GM18909 (cell line): Measurements from ENCODE around the gene KIAA1671.

Source experiments
- ATAC-seq: cut with Tn5 transposase; IDR thresholded peaks from one replicate; pipeline ENCODE4 v1.9.1; 2021; ENCODE audit warnings: mild to moderate bottlenecking; ENCODE audit not compliant: unreplicated experiment, poor library complexity

KIAA1671 gene

GRCh38 chr22:25030636-25031035 lies 78.1 kb downstream of the KIAA1671 start:
- ATAC-seq, result no peak

DNA sequence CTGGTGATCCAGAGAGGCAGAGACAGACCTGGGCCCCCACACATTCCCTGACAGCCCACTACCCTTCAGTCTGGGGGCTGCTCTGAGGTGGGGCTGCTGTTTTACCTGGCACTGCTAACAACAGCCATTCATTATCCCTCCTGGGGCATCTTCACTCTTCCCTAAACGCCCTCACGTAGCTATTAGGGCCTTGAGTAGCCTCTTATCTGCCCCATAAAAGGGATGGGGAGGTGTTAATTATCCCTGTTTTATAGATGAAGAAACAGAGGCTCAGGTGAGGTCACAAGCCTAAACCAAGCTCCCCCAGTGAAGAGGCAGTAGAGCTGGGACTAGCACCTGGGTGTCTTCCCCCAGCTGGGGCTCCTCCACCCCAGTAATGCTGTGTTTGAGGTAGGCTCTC lies 79.5 kb downstream of the KIAA1671 start:
- no peak for ATAC-seq

DNA sequence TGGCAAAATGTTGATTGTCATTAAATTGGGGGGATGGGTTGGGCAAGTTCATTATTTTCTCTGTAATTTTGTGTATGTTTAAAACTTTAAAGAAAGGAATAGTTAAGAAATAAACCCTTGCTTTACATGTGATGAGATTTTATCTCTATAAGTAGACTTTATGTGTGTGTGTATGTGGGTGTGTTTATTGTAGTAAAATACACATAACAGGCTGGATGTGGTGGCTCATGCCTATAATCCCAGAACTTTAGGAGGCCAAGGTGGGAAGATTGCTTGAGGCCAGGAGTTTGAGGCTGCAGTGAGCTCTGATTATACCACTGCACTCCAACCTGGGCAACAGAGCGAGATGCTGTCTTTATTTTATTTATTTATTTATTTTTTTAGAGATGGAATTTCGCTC lies 83.2 kb downstream of the KIAA1671 start:
- no peak for ATAC-seq

- ATAC-seq, result no peak
Observed at GRCh38 chr22:25038239-25038638, 85.7 kb downstream of the KIAA1671 start.

GRCh38 chr22:25038771-25039170 lies 86.3 kb downstream of the KIAA1671 start:
- no peak for ATAC-seq

GRCh38 chr22:25039255-25039654 lies 86.7 kb downstream of the KIAA1671 start:
- no peak for ATAC-seq

GRCh38 chr22:25039754-25040153 lies 87.2 kb downstream of the KIAA1671 start:
- no peak for ATAC-seq

- ATAC-seq, result no peak
Observed at GRCh38 chr22:25045159-25045558, 92.6 kb downstream of the KIAA1671 start.

DNA sequence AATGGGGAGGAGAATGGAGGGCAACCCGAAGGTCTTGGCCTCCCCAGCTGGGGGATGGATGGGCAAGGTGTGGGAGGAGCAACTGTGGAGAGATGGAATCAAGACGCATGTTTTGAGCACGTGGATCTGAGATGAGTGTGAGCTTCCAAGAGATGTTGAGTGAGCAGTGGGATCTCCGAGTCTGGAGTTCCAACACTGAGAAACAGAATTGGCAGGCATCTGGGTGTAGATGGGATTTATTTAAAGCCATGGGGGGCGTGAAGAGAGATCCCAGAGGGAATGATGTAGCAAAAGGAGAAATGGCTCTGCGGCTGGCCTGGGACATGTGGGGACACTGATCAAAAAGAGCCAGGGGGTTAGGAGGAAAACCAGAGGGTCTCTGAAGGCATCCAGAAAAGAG lies 95.6 kb downstream of the KIAA1671 start:
- no peak for ATAC-seq

DNA sequence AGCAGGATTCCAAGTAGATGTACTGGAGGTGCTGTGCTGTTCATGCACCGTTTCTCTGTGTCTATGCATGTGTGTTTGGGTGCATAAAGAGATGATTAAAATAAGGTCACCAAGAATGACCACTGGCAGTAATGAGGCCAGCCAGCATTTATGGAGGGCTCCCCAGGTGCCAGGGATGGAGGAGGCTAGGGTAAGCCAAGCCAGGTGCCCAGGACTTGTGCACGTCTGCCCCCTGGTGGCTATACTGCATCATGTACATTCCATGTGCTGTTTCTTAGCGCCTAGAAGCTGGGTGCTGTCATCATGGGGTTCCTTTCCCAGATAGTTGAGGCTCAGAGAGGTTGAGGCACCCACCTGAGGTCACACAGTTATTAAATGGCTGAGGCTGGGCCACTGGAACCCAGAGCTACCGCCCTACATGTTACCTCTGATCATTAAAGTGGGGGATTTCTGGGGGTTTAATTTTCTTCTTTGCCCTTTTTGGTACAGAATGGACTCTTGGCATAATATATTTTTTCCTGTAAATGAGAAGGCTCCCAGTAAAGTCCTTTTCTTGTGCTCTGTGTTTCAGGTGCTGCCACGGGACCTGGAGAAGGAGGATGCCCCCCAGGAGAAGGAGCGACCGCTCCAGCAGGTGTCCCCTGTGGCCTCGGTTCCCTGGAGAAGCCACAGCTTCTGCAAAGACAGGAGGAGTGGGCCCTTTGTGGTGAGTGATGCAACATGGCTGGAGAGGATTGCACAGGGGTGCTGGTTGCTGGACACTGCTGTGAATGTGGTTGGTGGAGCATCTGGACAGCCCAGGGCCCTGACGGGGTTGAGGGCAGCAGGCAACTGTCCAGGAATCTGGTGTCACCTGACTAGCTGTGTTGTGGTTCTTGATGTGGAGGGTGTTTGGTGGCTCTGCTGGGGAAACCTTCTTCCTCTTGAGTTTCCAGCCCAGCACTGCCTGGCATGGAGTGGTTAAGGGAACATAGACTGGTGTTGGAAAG lies 96.4 kb downstream of the KIAA1671 start:
- ATAC-seq, result no peak

DNA sequence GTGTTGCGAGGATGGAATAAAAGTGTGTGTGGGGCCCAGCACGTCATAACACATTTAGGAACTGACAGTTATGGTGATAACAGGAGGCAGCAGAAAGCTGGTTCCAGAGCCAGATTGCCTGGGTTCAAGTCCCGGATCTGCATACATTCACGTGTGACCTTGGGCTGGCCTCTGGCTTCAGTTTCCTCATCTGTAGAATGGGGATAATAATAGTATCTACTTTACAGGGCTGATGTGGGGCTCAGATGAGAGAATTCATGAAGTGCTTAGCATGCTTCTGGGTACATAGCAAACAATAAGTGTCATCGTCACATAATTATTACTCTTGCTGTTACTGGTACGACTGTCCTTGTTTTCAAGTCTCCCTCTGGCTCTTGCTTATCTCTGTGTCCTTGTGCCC lies 97.3 kb downstream of the KIAA1671 start:
- no peak for ATAC-seq

DNA sequence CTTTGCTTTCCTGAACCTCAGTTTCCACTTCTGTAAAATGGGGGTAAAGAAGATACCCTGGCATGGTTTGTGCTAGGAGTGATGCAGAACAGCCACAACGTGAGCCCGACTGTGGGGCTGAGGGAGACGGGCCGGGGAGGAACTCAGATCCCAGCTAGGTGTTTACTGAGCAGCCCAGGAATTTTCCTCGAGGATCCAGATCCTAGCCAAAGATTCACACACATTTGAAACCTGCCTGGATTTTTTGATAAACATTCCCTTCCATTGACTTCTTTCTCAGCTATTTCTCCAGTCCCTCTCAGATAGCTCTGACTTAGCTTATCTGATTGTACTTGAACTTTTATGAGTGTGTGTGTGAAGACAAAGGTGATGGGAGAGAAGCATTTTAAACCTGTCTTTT lies 98.0 kb downstream of the KIAA1671 start:
- no peak for ATAC-seq

DNA sequence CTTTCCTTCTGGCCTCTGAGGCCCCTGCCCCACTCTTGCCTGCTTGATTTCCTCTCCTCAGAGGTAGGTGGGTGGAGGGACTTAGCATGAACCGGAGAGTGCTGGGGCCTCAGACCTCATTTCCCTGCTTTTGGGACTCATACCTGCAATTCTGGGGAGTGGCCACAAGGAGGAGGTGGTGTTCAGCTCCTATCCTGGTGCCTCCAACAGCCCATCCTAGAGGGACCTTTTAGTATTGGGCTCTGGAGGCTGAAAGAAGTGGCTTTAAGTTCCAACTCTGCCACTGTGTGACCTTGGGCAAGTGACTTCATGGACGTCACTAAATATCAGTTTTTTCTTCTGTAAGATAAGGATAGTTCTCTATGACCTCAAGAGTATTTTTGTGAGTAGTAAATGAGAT lies 98.6 kb downstream of the KIAA1671 start:
- ATAC-seq, result no peak

DNA sequence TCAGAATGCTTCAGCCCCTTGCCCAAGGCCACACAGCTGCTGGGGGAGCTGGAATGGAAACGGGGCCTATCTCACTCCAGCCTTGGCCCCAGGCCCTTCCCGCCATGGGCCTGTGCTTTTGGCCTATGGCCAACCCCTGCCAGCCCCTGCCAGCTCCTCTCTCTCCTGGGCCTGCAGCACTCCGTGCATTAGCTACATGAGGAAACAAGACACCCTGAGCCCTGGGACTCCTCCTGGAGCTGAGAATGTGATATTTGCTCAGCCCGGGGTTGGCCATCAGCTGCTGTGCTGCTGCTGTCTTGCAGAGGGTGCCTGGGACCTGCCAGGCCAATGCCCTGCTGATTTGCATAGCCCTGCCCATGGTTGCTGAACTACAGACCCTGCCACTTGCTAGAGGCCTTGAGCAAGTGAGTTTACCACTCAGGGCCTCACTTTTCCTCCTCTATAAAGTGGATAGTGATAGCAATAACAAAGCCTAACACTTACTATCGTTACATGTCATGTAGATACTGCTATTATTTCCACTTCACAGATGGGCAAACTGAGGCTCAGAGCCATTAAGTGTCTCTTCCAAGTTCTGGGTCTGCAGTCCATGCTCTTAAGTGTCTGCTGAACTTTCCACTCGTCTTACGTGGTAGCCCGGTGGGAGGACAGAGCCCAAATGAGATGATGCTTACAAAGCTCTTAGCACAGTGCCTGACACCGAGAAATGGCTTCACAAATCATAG lies 99.6 kb downstream of the KIAA1671 start:
- no peak for ATAC-seq

DNA sequence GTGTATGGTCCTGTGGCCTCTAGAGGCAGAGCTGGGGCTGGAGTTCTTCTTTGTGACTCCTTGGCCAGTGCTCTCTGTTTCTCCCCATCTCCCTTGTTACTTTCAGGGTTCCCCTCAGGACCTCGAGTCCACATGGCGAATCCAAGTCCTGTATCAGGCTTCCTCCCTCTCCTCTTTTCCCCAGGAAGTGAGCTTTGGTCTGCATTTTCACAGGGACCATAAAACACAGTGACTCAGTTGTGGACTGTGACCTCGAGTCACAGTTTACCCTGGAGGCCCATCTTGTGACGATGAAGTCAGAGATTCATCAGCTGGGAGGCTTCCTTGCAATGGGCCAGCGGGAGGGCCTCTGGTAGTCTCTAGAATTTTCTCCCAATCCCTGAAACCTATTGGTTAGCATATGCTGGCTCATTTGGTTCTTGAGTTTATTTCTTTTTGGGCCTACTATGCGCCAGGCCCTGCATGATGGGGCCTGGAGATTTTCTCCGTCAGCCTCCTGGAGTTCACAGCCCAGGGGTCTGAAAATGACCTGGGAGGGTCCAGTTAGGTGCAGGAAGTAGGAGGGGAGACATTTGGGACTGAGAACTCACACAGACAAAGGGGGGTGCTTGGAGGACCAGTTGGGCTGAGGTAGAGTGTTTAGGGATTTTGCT lies 100.8 kb downstream of the KIAA1671 start:
- no peak for ATAC-seq

DNA sequence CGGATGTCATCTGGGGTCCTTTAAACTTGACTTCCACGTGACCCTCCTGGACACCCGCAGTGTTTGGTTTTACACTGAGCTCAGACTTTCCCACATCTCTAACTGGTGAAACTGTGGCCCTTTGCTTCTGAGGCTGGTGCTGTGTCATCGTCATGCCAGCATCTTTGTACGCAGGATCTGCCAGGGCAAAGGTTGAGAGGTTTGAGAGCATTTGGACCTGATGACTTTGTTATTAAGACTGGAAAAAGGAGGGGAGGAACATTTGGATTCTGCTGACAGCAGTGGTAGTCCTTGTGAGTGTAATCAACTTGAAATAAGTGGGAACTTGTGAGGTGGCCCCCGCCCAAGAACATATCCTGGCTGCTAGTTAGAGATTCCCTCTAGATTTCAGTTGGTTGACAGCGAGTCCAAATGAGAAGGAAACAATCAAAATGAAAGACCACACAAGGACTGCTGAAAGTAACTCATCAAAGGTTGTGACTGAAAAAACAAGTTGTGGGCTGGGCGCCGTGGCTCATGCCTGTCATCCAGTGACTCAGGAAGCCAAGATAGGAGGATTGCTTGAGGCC lies 102.5 kb downstream of the KIAA1671 start:
- ATAC-seq, result no peak

DNA sequence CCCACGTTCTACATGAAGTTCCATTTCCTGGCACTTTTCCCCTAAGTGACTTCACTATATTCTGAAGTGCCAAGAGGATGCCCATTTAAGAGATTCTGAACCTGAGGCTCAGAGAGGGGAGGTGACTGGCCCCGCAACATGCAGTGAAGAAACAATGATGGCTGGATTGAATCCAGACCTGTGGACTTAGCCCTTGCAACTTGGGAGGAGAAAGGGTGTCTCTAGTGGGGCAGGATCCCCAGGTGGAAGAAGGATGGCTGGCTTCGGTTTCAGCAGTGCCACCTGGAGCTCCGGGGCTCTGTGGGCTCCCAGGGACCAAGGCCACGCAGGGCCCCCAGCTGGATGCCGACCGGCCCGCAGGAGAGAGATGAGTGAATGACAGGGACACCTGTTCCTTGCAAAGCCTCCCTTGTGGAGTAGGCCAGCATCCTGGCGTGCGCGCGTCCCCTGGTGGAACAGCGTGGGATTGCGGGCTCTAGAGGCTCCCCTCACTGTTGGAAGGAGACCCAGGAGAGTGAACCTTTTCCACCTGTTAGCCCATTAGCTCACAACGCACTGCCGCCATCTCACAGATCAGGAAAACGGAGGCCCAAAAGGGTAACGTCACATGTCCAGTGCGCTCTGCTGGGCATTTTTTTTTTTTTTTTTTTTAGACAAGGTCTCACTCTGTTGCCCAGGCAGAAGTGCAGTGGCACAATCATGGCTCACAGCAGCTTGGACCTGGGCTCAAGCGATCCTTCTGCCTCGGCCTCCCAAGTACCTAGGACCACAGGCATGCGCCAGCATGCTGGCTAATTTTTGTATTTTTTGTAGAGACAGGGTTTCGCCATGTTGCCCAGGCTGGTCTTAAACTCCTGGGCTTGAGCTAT lies 104.7 kb downstream of the KIAA1671 start:
- no peak for ATAC-seq

- no peak for ATAC-seq
Observed at GRCh38 chr22:25059438-25059837, 106.9 kb downstream of the KIAA1671 start.

DNA sequence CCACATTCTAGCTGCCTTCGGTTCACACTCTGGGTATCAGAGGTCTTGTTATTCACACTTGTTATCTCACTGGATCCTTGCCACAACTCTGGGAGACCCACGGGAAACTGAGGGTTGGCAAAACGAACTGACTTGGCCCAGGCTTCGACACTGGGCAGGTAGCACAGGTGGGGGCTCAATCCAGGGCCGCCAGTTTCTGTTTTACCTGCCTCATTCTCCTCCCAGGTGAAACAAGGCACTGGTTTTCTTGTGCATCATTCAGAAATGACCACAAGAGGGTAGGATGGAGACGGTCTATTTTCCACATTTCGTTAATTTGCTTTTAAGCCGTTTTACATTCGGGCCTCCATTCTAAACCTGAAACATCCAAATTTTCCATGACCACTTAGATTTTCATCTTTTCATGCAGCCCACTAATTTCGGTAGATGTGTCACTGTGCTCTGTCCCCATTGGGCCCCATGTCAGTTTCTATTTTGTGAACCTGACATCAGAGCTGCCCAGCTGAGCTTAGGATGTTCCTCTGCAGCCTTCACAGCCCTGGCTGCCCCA lies 108.1 kb downstream of the KIAA1671 start:
- no peak for ATAC-seq
